ENCODE data around the gene JUP. TPM values are rescaled to one million over a fixed set of nuclear protein-coding genes. Genes with fewer than 3 reads are reported as not detected.

JUP gene
- total RNA-seq, 4 donors from 2014 or later, result 22.7 to 96.3 (median 57.6) TPM

DNA sequence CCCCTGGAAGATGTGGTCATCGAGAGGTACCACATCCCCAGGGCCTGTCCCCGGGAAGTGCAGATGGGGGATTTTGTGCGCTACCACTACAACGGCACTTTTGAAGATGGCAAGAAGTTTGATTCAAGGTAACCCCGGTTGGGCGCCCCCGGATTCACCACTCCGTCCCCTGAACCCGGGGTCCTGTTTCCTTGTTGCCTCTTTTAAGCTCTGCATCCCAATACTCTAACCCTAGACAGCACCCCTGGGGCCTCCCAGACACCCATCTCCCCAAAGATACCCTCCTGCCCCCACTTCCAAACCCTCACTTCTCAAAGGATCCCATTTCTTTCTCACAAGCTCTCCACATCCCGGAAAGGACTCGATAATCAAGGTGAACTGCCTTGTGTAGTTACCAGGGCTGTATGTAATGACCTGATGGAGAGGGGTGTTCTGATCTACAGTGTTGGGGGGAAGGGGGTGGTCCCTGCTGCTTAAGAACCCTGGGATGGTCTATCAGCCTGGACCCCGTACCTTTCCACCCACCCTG, 26.7 kb upstream of the JUP start:
- TF ChIP-seq, protein P1, sequence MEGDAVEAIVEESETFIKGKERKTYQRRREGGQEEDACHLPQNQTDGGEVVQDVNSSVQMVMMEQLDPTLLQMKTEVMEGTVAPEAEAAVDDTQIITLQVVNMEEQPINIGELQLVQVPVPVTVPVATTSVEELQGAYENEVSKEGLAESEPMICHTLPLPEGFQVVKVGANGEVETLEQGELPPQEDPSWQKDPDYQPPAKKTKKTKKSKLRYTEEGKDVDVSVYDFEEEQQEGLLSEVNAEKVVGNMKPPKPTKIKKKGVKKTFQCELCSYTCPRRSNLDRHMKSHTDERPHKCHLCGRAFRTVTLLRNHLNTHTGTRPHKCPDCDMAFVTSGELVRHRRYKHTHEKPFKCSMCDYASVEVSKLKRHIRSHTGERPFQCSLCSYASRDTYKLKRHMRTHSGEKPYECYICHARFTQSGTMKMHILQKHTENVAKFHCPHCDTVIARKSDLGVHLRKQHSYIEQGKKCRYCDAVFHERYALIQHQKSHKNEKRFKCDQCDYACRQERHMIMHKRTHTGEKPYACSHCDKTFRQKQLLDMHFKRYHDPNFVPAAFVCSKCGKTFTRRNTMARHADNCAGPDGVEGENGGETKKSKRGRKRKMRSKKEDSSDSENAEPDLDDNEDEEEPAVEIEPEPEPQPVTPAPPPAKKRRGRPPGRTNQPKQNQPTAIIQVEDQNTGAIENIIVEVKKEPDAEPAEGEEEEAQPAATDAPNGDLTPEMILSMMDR (IDR thresholded peaks at IDR 0.05; ENCODE audit: low read depth), result no peak

DNA sequence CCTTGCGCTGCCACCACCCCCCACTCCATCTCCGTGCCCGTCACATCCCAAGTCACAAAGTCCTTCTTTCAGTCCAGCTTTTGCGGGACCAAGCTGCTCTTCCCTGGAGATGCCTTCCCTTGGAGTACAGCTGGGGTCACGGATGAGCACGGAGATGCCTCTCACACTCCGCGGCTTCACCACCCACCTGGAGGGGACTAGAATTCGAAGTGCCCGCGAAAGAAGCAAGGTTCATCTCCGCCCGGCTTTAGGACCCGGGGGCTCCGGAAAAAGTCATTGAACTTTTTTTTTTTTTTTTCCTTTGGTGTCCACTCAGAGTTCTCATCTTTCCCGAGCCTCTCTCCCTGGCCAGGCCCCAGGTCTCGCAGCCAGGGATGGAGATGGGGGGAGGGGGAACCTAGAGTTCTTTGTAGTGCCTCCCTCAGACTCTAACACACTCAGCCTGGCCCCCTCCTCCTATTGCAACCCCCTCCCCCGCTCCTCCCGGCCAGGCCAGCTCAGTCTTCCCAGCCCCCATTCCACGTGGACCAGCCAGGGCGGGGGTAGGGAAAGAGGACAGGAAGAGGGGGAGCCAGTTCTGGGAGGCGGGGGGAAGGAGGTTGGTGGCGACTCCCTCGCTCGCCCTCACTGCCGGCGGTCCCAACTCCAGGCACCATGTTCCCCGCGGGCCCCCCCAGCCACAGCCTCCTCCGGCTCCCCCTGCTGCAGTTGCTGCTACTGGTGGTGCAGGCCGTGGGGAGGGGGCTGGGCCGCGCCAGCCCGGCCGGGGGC, 26.1 kb upstream of the JUP start, which contains the start of gene FKBP10:
Gene FKBP10 (plus strand): TSS at position 624 of the 771 bp plus-strand sequence. CDS start 31 bp downstream, at position 655.
- TF ChIP-seq, protein P1 (IDR thresholded peaks at IDR 0.05; ENCODE audit: low read depth), result no peak

DNA sequence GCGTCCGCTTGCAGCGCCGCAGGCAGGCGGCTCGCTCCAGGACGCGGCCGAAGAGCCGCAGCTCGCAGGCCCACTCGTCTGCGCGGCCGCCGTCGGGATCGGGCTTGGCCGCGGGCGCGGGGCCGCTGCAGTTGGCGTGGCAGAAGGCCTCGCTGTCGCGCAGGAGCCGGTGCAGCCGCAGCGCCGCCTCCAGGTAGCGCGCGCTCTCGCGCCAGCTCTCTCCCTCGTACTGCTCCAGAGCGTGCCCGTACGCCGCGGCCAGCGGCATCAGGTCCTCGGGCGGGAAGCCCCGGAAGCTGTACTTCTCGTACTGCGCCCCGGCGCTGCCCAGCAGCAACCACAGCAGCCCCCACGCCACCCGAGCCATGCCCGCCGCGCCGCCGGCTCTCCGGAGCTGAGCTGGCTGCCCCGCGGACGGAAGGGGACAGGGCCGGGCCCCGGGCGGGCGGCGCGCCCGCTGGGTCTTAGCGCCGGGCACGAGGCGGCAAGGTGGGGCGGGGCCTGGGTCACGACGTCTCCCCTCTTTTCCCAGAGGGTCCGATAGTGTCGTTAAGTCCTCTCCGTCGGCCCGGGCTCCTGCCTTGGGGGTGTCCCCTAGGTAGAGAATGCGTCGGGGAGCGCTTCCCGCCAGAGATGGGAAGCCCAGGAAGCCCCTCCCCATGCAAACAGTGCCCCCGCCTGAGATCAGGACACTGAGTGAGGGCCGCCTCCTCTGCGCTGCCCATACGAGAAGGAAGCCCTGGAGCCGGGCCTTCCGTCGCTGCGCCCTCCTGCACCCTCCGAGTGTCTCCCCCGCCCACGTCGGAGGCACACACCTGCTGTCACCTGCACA, 25.3 kb upstream of the JUP start, which contains the start of gene P3H4:
Gene P3H4 (minus strand): TSS at position 401 of the 832 bp plus-strand sequence. CDS start 34 bp downstream, at position 367.
- TF ChIP-seq, protein P1 (IDR thresholded peaks at IDR 0.05; ENCODE audit: low read depth), result no peak

DNA sequence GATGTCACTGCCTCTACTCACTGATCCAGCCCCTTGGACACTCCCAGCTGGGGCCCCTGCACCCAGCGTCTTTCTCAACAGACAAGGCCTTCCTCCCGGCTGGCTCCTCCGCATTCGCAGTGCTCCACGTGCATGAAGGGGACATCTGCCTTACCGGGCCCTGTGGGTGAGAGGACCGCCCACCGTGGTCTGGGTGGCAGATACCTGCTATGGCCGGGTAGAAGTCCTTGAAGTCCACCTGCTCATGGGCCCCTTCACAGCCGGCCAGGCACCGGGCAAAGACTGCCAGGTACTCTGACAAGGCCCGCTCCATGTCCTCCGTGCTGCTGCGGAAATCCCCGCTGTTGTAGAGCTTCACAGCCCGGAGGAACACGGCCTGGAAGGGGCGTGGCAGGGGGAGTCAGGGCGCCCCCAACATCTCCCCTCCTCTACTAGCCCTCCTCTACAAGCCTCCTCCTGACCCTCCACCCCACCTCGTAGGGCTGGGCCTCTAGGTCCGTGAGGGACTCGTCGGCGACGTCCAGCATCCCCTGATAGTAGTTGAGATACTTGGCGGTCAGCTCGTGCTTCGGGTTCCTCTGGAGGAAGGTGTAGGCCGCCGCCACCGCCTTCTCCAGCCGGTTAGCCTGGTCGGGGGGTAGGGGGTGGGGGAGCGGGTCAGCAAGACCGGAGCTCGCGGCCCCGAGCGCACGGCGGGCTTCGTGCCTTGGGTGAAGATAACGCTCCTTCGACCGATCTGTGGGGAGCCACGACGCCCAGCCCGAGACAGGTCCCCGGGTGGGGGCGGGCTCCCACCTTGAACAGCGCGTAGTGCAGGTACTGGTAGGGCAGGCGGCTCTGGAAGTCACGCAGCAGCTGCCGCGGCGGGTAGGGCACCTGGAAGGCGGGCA, 24.4 kb upstream of the JUP start:
- TF ChIP-seq, protein P1 (IDR thresholded peaks at IDR 0.05; ENCODE audit: low read depth), result no peak

DNA sequence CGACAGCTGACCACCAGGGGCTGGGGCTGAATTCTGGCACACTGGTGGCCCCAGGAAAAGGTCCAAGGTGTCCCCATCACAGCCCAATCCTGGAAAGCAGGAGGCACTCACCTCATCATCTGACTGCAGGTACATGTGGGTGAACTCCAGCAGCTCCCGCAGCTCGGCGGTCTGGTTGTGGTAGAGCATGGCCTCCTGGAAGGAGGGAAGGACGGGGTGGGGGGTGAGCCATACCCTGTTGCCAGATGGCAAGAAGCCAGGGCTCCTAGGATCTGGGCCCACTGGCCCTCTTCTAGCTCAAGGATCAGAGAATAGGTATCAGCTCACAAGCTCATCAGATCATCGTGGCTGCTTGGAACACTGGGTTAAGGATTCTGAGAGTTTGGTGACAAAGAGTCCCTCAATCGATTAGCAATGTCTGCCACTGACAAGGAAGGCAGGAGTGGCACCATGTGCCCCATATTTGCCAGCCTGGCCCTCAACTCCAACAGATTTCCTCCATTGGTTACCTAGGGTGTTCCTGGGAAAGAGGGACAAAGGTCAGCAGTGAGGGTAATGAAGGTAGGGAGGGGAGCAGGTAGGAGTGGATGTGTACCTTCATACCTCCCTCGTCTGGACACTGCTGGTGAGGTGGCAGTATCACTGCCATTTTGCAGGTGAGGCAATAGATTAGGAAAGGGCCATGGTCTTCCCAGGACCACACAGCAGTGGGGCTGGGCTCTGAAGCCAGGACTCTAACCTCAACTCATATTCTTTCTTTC, 20.4 kb upstream of the JUP start:
- TF ChIP-seq, protein P1 (IDR thresholded peaks at IDR 0.05; ENCODE audit: low read depth), result no peak
